Keratinocyte (primary cell): ENCODE measurements around the gene MAGOHB.

Experiments
- CTCF ChIP-seq, 3 experiments: IDR thresholded peaks in 1 of 3; conservative IDR thresholded peaks in 1 of 3; optimal IDR thresholded peaks in 1 of 3; 2 replicates in 2 of 3; 3 replicates in 1 of 3; pipeline versions ENCODE3 to v1.5.1; 2011; ENCODE audit warnings: low read length in 3 of 3, mild to moderate bottlenecking in 3 of 3, moderate library complexity in 2 of 3, control low read depth in 1 of 3, inconsistent platforms in 1 of 3; ENCODE audit not compliant: insufficient read depth in 2 of 3; ENCODE audit errors: extremely low read depth in 1 of 3
- EZH2 ChIP-seq: IDR thresholded peaks from one replicate; pipeline ENCODE4 v1.6.1; 2012; ENCODE audit warnings: inconsistent platforms, mild to moderate bottlenecking, low read length, moderate library complexity

GRCh38 chr12:10554756-10555481 lies 58.5 kb downstream of the MAGOHB start:
- TF ChIP-seq EZH2 = no peak
- no peak for TF ChIP-seq CTCF (optimal IDR thresholded peaks at IDR 0.05 in 1 of 3, IDR thresholded peaks at IDR 0.05 in 1 of 3, conservative IDR thresholded peaks at IDR 0.05 in 1 of 3; ENCODE audit: extremely low read depth in 1 of 3, insufficient read depth in 2 of 3, low read length in 3 of 3)
